A204.1 (cell line): Measurements from ENCODE around the gene FLNB.

ENCODE experiments used
- FAIRE-seq: peaks from 2 replicates; lab custom pipeline; 2012; peaks lifted over from hg19 to GRCh38; lab: Jason Lieb, UNC

The FLNB gene, protein sequence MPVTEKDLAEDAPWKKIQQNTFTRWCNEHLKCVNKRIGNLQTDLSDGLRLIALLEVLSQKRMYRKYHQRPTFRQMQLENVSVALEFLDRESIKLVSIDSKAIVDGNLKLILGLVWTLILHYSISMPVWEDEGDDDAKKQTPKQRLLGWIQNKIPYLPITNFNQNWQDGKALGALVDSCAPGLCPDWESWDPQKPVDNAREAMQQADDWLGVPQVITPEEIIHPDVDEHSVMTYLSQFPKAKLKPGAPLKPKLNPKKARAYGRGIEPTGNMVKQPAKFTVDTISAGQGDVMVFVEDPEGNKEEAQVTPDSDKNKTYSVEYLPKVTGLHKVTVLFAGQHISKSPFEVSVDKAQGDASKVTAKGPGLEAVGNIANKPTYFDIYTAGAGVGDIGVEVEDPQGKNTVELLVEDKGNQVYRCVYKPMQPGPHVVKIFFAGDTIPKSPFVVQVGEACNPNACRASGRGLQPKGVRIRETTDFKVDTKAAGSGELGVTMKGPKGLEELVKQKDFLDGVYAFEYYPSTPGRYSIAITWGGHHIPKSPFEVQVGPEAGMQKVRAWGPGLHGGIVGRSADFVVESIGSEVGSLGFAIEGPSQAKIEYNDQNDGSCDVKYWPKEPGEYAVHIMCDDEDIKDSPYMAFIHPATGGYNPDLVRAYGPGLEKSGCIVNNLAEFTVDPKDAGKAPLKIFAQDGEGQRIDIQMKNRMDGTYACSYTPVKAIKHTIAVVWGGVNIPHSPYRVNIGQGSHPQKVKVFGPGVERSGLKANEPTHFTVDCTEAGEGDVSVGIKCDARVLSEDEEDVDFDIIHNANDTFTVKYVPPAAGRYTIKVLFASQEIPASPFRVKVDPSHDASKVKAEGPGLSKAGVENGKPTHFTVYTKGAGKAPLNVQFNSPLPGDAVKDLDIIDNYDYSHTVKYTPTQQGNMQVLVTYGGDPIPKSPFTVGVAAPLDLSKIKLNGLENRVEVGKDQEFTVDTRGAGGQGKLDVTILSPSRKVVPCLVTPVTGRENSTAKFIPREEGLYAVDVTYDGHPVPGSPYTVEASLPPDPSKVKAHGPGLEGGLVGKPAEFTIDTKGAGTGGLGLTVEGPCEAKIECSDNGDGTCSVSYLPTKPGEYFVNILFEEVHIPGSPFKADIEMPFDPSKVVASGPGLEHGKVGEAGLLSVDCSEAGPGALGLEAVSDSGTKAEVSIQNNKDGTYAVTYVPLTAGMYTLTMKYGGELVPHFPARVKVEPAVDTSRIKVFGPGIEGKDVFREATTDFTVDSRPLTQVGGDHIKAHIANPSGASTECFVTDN (N-terminal part only)

DNA sequence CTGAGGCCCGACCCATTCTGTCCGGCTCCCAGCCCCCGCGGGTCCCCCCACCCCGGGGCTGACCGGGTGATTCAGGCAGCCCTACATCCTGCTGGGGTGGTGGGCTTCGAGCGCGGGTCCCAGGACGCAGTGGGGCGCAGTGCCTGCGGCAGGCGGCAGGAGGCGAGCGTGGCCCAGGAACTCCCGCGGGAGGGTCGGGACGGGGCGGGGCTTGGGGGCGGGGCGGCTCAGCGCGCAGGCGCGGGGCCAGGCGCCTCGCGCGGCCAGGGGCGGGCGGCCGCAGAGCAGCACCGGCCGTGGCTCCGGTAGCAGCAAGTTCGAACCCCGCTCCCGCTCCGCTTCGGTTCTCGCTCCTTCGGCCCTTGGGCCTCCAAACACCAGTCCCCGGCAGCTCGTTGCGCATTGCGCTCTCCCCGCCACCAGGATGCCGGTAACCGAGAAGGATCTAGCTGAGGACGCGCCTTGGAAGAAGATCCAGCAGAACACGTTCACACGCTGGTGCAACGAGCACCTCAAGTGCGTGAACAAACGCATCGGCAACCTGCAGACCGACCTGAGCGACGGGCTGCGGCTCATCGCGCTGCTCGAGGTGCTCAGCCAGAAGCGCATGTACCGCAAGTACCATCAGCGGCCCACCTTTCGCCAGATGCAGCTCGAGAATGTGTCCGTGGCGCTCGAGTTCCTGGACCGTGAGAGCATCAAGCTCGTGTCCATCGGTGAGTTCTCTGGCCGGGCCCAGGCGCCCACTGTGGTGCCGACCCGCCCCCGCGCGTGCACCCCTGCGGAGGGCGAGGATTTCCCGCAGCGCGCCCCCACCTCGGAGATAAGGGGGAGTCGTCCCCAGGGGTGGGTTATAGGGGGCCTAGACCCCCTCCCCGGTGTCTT, at the start of gene FLNB:
Gene FLNB, plus strand, starts transcription at position 282 of the 885 bp plus-strand sequence. Its CDS starts 143 bp downstream, at position 425.
- no peak for FAIRE-seq

DNA sequence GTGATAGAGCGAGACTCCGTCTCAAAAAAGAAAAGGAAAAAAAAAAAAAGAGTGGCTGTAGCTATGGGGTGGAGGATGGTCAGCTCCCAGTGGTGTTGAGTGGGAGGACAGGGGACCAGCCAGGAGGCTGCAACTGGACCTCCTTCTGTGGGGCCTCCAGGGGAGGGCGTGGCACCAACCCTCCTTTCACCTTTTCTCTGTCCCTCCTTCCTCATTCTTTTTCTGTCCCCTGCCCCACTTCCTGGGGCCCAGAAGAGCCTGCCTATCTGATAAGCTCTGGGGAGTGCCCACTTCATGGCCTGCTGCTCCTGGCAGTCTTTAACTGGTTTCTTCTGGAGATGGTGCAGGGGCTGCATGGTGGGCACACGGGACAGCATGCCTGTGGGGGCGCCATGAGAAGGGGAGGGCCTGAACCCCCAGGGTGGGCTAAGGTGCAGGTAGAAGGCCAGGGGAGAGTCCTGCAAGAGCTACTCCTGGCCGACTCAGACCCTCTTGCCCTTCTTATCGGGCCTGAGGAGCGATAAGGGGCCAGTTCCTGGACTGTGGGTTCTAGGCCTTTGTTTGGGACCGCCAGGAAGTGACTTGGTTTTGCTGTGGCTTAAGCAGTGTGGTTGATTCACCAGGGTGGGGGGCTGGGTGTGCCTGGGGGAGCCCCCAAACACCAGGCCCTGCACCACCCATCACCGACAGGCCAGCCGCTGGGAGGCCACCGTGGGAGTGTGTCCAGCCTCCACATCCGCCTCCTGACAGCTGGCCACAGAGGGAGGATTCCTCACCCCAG, 49.4 kb upstream of the FLNB start:
- FAIRE-seq: no peak

DNA sequence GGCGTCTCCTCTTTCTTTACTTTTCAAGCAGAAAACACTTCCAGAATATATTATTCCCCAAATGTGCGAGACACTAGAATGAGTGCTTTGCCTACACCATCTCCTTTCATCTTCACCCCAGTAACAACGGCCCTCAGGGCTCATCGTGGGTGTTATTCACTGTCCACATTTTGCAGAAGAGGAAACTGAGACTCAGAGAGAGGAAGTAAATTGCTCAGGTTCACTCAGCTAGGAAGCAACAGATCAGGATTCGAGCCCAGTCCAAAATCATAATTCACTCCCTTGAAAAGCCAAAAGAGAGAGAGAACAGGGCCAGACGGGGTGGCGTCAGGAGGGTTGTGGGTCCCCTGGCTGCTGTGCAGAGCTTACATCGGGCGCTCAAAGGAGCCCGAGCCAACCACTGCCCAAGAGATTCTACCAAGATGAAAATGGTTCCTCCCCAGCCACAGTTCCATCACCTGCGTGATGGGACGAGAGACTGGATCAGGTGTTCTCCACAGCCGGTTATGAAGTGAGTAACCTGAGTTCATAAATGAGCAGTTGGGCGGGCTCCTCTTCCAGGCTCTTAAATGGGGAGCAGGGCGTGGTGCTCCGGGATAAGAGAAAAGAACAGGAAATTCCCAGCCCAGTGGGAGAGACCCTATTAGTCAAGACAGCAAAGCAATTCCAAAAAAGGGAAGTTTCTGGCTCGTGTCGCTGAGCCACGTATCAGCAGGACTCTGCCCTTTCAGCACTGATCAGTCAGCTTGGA, 48.6 kb upstream of the FLNB start:
- FAIRE-seq: no peak

DNA sequence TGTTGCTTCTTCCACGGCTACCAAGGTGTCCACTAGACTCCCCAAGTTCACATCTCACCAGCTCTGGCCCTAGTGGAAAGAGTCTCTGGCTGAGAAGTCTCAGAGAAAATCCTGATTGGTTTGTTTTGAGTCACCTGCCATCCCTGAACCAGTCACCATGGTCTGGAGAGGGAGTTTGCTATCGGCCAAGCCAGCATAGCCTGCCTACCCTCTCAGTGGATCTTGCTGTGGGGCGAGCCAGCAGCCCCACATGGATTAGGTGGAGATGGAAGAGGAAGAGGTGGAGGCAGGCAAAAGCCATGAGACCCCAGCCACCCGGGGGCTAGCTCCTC, 48.1 kb upstream of the FLNB start:
- FAIRE-seq: no peak

DNA sequence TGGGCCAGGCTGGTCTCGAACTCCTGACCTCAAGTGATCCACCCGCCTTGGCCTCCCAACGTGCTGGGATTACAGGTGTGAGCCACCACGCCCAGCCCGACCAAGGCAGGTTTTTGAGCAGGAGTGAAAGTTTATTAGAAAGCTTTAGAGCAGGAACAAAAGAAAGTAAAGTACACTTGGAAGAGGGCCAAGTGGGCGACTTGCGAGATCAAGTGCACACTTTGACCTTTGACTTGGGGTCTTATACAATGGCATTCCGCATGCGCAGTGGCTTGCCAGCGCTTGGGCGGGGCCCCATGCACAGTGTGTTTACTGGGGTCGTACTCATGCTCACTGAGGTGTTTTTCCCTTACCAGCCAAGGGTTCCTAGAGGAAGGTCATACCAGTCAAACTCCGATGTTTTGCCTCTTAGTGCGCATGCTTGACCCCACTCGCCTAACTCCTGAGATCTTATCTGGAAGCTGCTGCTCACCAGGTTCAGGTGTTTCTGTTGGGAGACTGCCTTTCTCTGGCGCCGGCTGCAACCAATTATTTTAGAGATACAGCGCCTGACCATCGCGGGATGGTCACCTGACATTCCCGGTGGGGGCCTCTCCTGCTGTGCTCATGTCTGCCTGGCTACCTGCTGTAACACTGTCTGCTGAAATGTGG, 46.9 kb upstream of the FLNB start:
- no peak for FAIRE-seq

DNA sequence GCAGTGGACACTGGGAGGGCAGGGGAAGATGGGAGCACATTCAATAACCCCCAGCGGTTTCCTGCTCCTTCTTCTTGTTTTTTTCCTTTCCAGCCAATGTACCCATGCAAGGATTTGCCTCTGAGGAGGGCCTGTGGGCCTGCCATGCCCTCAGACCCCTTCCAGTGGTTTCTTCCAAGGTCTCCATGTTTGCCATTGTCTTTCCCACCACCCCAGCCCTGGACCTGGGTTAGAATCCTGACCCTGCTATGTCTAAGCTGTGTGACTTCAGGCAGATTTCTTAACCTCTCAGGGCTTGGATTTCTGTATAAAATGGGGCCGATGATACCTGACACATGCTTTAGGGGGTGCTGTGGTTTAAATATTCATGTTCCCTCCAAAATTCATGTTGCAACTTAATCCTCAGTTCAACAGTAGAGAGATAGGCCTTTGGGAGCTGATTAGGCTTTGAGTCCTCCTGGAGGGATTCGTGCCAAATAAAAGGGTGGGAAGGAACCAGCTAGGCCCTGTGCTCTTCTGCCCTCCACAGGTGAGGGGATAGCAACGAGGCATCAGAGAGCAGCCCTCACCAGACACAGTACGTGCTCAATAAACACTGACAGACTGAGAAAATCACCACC, 46.3 kb upstream of the FLNB start:
- FAIRE-seq: no peak

DNA sequence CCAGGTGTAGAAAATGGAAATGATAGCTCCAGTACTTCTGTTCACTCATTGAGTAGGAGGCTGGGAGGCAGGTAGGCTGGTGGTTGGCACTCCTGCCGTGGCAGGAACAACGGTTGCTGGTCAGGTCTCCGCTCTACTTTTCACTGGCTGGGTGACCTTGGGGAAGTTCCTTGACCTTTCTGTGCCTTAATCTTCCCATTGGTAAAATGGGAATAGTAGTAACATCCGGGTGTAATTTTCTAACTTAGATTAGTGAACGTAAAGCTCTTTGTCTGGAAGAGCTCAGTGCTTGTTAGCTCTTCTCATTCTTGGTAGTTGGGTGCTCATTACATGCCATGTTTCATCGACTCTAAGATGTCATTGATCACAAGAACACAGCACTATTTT, 45.8 kb upstream of the FLNB start:
- FAIRE-seq: no peak

DNA sequence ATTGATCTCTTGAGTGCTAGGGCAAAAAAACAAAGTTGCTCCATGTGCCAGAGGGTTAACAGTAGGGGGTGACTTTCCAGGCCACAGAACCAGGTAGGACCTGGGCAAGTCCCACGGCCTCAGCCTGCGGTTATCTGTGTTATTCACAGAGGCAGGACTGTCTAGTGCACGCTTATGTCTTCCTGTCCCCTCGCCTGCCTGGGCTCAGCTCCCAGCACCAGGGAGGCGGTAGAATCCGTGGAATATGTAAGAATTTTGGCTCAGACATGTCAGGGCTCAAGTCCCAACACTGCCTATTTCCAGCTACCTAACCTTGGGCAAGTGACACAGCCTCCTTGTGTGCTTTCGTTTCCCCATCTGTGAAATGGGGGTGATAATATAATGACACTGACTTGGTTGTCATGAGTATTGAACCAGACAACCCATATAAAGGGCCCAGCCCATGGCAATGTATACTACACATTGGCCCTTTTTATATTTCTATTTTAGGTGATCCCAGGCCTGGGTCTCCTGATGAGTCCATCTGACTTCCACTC, 44.3 kb upstream of the FLNB start:
- no peak for FAIRE-seq

DNA sequence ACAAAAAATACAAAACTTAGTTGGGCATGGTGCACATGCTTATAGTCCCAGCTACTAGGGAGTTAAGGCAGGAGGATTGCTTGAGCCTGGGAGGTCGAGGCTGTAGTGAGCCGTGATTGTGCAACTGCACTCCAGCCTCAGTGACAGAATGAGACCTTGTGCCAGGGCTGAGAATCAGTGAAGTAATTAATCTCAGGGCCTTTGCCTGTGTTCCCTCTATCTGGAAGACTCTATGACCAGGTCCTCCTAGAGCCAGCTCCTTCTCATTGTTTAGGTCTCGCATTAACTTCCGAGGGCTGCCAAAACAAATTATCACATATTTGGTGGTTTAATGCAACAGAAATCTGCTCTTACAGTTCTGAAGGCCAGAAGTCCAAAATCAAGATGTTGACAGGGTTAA, 41.4 kb upstream of the FLNB start:
- no peak for FAIRE-seq

DNA sequence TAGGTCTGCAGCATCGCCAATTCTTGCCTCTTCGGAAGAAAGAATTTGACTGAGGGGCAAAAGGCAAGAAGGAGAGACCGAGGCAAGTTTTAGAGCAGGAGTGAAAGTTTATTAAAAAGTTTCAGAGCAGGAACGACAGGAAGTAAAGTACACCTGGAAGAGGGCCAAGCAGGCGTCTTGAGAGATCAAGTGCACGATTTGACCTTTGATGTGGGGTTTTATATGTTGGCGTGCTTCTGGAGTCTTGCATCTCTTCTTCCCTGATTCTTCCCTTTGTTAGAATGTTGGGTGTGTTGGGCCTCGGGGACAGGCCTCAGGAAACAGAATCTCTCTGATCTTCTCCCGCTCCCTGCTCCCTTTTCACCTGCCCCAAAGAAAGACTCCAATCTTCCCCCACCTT, 40.6 kb upstream of the FLNB start:
- FAIRE-seq: no peak

DNA sequence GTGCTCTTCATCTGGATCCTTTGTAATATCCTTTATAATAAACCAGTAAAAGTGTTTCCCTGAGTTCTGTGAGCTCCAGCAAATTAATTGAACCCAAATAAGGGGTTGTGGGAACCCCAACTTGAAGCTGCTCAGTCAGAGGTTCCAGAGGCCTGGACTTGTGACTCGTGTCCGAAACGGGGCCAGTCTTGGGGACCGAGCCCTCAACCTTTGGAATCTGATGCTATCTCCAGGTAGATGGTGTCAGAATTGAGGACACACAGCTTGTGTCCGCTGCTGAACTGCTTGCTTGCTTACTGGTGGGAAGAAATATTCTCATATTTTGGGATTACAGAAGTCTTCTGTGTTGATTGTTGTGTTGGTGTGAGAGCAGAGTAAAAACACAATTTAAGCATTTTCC, 39.7 kb upstream of the FLNB start:
- no peak for FAIRE-seq

DNA sequence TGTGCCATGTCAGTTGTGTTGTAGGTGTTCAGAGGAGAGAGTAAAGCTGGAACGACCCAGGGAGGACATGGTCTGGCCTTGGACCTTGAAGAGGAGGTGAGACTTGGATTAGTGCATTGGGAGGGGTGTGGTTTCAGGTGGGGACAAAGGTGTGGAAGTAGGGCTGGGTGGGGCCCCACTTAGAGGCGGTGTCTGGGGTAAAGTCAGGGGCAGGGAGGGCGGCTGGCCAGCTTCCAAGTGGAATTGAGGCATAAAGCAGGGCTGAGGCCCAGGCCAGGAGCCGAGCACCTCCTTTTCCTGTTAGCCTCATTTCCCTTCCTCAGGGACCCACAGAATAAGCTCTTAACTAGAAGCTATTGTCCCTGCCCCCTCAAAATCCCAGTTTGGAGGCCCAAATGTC, 36.2 kb upstream of the FLNB start:
- FAIRE-seq: no peak

DNA sequence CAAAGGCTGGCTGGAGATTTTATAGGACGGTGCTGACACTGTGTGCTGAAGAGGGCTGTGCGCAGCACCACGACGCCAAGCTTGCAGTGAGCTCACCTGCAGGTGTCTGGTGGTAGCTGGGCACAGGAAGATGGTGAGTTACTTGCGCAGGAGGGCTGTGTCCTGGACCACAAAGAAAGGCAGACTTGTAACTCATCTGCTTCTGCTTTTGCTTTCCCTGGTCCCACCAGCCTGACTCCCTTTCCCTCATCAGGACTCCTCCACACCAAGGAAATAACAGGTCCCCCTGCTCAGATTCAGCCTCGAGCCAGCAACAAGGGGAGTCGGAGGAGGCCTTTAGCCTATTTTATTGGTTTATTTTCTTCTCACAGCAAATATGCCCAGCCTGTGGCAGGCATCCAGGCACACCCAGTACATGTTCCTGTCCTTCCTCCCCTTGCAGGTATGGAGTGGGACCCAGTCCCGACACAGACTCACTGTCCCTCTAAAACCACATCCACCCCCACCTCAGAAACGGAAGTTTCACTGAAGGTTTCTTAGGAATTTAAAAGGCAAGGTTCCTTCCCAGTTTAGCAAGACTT, 35.6 kb upstream of the FLNB start:
- FAIRE-seq: no peak

DNA sequence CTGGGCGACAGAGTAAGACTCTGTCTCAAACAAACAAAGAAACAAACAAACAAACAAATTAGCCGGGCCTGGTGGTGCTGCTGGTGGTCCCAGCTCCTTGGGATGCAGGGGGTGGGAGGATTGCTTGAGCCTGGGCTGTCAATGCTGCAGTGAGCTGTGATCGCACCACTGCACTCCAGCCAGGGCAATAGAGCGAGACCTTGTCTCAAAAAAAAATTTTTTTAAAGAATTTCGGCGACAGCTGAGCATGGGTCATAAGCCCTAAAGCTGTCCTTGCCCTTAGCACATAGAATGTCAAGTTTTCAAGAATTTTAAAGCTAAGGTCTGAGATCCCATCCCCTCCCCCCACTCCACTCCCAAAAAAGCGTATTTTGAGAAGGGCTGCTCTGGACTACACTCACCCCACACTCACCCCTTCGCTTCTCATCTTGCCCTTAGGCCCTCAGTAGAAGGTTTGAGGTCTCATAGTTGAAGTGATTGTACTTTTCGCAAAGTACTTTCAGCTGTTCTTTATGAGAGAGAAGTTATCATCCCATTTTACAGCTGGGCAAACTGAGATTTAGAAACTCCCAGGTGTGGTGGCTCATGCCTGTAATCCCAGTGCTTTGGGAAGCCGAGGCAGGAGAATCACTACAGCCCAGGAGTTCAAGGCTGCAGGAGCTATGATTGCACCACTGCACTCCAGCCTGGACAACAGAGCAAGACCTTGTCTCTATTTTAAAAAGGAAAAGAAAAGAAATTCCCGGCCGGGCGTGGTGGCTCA, 34.3 kb upstream of the FLNB start:
- FAIRE-seq: no peak

DNA sequence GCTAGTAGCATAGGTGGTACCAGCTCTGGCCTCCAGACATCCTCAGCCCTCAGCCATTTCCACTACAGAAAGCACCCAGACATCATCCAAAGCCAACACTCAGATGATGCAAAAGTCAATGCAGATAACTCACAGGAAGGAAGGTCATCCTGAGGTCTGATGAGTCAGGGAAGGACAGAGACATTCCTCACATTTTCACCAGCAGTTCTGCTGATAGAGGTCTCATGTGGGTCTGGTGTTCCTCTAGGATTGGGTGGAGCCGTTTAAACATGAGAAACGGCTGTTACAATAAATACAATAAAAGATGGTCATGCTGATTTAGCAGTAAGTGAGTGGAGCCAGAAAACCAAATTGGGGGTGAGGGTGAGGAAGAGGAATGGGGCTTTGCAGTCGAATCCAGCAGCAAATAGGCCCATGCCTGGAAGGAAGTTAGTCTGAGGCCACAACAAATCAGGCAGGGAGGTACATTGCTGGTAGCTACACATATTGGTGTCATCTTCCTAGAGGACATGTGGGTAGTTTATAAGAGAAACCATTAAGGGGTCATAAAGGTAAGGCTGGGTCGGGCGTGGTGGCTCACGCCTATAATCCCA, 33.3 kb upstream of the FLNB start:
- FAIRE-seq: no peak

DNA sequence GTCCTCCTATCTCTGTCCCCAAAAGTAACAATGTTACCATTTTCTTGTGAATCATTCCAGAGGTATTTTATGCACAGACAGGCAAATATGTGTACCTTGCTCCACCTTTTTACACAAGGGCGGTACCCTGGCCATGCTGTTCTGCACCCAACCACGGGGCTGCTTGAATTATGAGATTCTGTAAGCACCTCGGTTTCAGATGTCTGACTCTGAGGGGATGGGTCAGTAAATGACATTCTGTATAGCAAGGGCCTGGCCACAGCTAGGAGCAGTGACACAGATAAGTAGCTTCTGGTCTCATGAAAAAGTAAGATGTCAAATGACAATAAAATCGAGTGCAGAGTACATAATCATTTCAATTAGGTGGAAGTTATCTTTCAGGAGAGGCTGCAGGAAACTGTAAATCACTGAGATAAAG, 30.4 kb upstream of the FLNB start:
- no peak for FAIRE-seq

DNA sequence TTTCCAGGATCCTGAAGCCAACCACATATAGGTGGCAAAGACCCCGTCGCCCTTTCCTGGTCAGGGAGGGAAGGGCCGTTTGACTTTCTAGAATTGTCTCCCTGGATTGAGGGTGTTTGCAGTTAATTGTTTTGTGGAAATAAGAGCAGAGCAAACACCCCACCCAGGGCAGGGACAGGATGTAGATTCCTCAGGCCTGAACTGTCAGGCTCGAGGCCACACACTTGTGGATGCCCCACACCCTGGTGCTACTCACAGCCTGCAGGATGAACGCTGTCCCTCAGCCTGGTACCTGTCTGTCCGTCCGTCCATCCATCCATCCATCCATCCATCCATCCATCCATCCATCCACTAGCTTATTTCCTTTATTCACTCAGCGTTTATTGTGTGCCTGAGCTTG, 29.9 kb upstream of the FLNB start:
- no peak for FAIRE-seq
